Progenitor cell of endocrine pancreas (in vitro differentiated cells): ENCODE data around the gene SCP2. TPM values are rescaled to one million over a fixed set of nuclear protein-coding genes. Genes with fewer than 3 reads are reported as not detected.
A peak's percentile ranks its signal among the peaks of the same experiment; 100 is the strongest.

Source experiments
- DNase-seq: peaks from one replicate; pipeline ENCODE4 v3.0.0; 2021; ENCODE audit warnings: low spot score; ENCODE audit not compliant: unreplicated experiment
- H3K27ac Mint-ChIP-seq: 2 replicates; pipeline ENCODE4 v1.8.0; 2021; ENCODE audit warnings: mild to moderate bottlenecking, moderate library complexity, mixed read lengths
- H3K27me3 Mint-ChIP-seq: 2 replicates; pipeline ENCODE4 v1.8.0; 2021; ENCODE audit warnings: mixed read lengths
- H3K36me3 Mint-ChIP-seq: 2 replicates; pipeline ENCODE4 v1.8.0; 2022; ENCODE audit warnings: mixed read lengths; ENCODE audit not compliant: insufficient read depth
- H3K4me1 Mint-ChIP-seq: 2 replicates; pipeline ENCODE4 v1.8.0; 2021; ENCODE audit warnings: low read depth, mixed read lengths
- H3K4me3 Mint-ChIP-seq: 2 replicates; pipeline ENCODE4 v1.8.0; 2021; ENCODE audit warnings: low read depth, mild to moderate bottlenecking, moderate library complexity, mixed read lengths
- H3K9me3 Mint-ChIP-seq: 2 replicates; pipeline ENCODE4 v1.8.0; 2021; ENCODE audit warnings: low read depth, mixed read lengths
- total RNA-seq: library from RNA; stranded (reverse); gene quantifications from 2 replicates; pipeline ENCODE4 v1.2.1, GENCODE V29; 2021
- TF ChIP-seq, protein P1 (sequence below): fragments of 200-600 bp; sonication (generic); IDR thresholded peaks from one replicate; pipeline ENCODE4 v1.5.0; 2021; ENCODE audit warnings: antibody characterized with exemption, mild to moderate bottlenecking; ENCODE audit not compliant: unreplicated experiment

Gene SCP2
- total RNA-seq, 1 donor from 2014 or later: 60.8 TPM

DNA sequence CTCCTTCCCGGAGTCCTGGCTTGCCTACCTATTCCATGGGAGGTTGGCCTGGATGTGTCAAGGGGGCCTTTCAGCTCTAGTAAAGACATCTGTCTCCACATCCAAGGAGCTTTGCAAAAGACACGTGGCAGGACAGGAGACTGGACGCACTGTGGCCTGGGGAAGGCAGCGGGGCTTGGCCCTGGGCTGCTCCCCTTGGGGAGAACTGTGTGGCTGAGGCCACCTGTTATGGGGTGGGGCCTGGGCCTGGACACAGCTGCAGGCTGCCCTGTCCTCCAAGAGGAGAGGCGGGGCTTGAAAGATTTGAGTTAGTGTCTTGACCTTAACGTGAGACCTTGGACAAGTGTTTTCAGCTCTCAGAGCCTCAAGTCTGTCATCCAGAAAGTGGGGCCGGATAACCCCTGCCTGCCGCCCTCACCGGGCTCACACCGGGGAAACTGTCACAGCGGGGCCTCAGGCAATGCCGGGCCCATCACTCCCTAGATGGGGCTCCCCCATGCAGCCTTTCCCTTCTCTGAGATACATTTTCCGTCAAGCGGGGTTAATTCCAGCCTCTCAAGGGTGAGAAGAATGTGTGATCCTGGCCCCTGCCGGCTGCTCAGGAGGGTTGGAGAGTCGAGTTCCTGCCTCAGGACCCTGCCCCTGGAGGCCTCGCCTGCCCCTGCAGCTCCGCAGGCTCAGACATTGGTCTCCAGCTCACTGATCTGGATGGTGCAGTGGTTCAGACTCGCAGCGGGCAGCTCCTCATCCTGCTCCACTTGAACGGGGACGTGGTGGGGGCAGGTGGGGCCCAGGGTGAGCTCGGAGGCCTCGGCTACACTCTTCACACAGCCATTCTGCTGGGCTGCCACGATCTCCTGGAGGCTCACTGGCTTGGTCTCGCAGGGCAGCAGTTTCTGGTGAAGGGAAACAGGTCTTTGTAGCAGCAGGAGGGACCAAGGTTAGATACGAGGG is 160.5 kb downstream of the SCP2 start:
- H3K4me3 Mint-ChIP-seq: no peak overlapping the region
- no peak overlapping the region for H3K27ac Mint-ChIP-seq
- H3K27me3 Mint-ChIP-seq: peaks cover 58% of the 10 kb centered on the region
- H3K9me3 Mint-ChIP-seq: no peaks in the 10 kb centered on the region
- H3K4me1 Mint-ChIP-seq: peaks cover 3% of the 10 kb centered on the region
- TF ChIP-seq, protein P1, sequence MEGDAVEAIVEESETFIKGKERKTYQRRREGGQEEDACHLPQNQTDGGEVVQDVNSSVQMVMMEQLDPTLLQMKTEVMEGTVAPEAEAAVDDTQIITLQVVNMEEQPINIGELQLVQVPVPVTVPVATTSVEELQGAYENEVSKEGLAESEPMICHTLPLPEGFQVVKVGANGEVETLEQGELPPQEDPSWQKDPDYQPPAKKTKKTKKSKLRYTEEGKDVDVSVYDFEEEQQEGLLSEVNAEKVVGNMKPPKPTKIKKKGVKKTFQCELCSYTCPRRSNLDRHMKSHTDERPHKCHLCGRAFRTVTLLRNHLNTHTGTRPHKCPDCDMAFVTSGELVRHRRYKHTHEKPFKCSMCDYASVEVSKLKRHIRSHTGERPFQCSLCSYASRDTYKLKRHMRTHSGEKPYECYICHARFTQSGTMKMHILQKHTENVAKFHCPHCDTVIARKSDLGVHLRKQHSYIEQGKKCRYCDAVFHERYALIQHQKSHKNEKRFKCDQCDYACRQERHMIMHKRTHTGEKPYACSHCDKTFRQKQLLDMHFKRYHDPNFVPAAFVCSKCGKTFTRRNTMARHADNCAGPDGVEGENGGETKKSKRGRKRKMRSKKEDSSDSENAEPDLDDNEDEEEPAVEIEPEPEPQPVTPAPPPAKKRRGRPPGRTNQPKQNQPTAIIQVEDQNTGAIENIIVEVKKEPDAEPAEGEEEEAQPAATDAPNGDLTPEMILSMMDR: peak; percentile 45
- DNase-seq: no peak
- no peaks in the 10 kb centered on the region for H3K36me3 Mint-ChIP-seq

DNA sequence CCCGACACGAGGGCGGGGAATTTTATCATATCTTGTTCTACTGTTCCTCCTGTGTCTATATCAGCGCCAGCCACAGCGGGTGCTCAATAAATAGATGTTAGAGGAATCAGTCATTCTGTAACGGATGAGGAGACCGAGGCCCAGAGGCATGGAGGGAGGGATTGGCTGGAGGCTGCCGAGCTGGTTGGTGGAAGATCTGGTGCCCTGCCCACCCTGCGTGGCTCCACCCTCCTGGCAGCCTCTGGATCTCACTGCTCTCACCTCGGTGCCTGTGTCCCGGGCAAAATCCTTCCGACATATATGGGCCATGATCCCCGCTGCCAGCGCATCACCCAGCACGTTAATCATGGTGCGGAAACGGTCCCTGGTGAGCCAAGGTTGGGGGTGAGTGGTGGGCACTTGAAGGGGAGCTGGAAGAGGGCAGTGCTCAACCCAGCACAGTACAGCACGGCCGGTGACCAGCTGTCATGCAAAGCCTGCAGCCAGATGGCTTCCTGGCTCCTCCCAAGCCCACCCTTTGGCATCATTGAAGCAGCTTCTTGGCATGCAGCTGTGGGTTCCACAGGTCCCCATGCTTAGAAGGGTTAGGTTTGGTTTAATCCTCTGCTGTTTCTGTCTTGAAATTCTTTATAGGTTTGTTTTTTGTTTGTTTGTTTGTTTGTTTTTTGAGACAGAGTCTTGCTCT is 161.7 kb downstream of the SCP2 start:
- Mint-ChIP-seq H3K36me3 (no peaks in the 10 kb centered on the region), H3K27ac (no peak overlapping the region), H3K4me3 (no peak overlapping the region)

GRCh38 chr1:53089478-53090226 is 162.6 kb downstream of the SCP2 start:
- H3K27me3 Mint-ChIP-seq: peaks cover 51% of the 10 kb centered on the region
- H3K27ac Mint-ChIP-seq: no peak overlapping the region
- TF ChIP-seq, protein P1: no peak
- H3K4me3 Mint-ChIP-seq: no peak overlapping the region
- DNase-seq: no peak
- H3K36me3 Mint-ChIP-seq: no peaks in the 10 kb centered on the region
- no peaks in the 10 kb centered on the region for H3K9me3 Mint-ChIP-seq
- peaks cover 3% of the 10 kb centered on the region for H3K4me1 Mint-ChIP-seq

More for the DNA sequence above, 161.7 kb downstream of the SCP2 start:
- TF ChIP-seq, protein P1: no peak
- Mint-ChIP-seq H3K27me3 (peaks cover 53% of the 10 kb centered on the region), H3K9me3 (no peaks in the 10 kb centered on the region), H3K4me1 (peaks cover 3% of the 10 kb centered on the region)
- no peak for DNase-seq

DNA sequence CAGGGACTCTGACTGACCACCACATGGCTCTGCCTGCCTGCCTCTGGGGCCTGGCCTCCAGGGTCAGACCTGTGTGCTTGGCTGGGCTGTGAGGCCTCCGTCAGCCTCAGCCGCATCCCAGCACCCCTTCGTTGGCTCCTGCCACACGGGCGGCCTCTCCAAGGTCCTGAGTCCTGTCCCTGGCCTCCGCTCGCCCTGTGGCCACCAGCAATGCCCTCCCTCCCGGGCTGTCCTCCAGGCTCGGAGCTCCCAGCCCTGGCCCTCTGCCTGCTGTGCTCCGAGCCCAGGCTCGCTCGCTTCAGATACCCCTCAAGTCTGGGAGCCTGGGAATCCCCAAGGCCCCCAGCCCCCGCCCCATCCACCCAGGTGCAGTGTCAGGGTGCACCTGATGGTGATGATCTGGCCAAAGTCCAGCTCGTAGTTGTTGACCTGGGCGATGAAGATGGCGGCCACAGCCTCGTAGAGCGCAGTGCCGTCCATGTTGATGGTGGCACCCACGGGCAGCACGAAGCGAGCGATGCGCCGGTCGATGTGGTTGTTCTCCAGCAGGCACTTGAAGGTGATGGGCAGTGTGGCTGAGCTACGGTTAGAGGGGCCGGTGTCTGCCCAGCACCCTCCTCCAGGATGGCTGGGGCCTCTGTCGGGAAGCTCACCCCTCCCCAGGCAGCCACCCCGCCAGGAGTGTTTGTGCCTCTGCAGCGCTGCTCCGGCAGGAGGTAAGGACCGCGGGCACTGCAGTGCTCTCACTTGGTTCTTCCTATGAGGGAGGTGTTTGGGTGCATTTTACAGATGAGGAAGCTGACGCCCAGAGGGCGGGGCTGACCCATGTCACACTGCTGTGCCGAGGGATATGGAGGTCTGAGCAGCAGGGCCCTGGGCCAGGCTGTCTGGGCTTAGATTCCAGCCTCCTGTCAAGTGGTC is 163.4 kb downstream of the SCP2 start:
- peaks cover 3% of the 10 kb centered on the region for H3K4me1 Mint-ChIP-seq
- H3K27ac Mint-ChIP-seq: no peak overlapping the region
- TF ChIP-seq, protein P1: no peak
- no peak for DNase-seq
- peaks cover 45% of the 10 kb centered on the region for H3K27me3 Mint-ChIP-seq
- no peaks in the 10 kb centered on the region for H3K9me3 Mint-ChIP-seq
- no peak overlapping the region for H3K4me3 Mint-ChIP-seq
- H3K36me3 Mint-ChIP-seq: no peaks in the 10 kb centered on the region
